ENCODE results near the gene PDCD7.
"Not testable (repeated sequence)": the region's sequence is repeated elsewhere in the genome, so short reads cannot be mapped to it uniquely, and the experiment has no call there.

PDCD7 gene

GRCh38 chr15:65130941-65131340 is 2.7 kb downstream of the PDCD7 start:
- DNase-seq (ENCODE audit: low spot score): no peak

- DNase-seq (ENCODE audit: low spot score): no peak
These were observed 18.1 kb downstream of the PDCD7 start for GRCh38 chr15:65115542-65115941.

GRCh38 chr15:65115086-65115485 is 18.5 kb downstream of the PDCD7 start, which contains the start of gene UBAP1L:
Gene UBAP1L (minus strand): TSS chr15:65115200. CDS start chr15:65106215, 8,985 bp downstream.
- DNase-seq (ENCODE audit: low spot score): no peak

- DNase-seq (ENCODE audit: low spot score): peak; percentile 79
These were observed 22.8 kb downstream of the PDCD7 start for GRCh38 chr15:65110676-65111292.

GRCh38 chr15:65106011-65106590 is 27.5 kb downstream of the PDCD7 start:
- no peak for DNase-seq (ENCODE audit: low spot score)

GRCh38 chr15:65105038-65105437 is 28.6 kb downstream of the PDCD7 start:
- DNase-seq (ENCODE audit: low spot score): no peak

DNA sequence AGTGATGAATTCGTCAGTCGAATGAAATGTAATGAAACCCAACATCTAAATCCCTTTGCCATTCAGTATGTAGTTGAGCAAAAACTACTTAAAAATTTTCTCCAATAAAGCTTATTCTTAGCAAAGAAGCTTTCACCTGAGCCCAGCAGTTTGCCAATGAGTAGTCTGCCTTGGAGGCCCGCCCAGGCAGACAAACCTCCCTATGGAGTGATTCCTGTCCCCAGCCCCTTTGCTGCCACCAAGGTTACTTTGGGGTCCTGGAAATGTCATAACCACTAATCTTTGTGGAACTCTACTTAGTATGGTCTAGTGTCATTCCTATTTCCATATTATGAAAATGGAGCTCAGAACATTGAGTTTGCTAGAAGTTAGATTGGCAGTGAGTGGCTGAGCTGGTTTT is 30.7 kb downstream of the PDCD7 start:
- no peak for DNase-seq (ENCODE audit: low spot score)

DNA sequence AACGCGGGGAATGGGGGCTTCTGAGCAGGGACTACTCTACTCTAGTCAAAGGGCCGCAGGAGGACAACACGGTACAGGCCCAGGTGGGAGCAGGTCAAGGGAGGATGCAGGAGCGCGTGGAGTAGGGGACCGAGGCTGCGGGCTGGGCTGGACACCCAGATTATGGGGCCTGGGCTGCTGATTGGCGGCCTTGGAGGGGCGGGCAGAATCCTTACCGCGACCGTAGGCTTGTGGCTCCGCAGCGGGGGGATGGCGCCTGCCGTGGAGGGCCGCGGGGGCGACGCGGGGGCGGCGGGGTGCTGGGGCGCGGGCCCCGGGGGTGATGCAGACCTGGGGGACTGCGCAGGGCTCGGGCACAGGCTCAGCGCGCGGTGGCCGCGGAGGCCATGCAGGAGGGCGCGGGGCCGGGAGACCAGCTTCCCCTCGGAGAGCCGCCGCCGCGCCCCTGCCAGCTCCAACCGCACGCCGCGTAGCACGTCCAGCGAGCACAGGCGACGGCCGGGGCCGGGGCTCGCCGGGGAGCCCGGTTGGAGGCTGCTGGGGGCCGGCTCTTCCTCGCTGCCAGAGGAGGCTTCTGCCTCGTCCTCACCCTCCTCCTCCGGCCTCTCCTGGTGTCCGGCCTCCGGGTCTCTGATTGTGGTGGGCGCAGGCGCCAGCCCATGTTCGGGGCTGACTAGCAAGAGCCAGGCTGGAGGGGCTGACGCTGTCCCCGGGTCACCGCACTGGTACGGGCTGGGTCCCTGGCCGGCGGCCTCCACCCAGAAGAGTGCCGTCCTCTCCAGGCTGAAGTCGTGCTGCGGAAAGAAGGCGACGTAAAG is 31.5 kb downstream of the PDCD7 start:
- DNase-seq (ENCODE audit: low spot score): no peak

DNA sequence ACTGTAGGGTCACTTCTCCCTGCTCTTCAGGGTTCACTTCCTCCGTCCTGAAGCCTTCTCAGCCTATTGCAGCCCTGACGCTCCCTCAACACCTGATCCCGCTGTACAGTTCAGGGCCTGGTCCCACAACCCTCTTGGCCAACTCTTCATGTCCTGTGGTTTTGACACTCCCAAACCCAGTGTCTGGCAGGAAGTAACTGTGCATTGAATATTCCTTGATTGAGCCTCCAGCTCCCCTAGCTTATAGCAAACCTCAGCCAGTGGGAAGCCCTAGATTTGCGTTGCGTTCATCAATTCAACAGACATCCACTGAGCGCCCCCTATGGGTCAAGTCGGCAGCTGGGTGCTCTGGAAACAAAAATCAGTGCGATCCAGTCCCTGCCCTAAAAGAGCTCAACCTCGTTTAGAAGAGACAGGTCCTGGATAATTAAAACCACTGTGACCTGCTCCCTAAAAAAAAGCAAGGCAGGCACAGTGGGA is 32.2 kb downstream of the PDCD7 start:
- peak; percentile 64 for DNase-seq (ENCODE audit: low spot score)

DNA sequence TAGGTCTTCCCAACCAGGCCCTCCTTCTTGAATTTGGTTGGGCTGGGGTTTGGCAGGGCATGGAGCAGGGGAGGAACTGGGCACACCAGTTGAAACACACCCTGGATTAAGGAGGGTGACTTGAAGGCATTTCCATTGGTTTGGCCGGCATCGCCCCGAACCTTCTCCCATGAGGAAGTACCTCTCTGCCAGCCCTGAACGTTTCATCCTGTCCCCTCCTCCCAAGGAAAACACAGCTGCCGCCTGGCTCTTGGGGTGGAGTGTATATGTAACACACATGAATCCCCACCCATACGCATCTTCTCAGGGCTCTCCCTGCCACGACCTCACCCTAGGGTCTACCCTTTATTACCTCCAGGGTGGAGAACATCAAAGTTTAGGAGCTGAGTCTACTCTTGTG is 33.2 kb downstream of the PDCD7 start:
- DNase-seq (ENCODE audit: low spot score): no peak

DNA sequence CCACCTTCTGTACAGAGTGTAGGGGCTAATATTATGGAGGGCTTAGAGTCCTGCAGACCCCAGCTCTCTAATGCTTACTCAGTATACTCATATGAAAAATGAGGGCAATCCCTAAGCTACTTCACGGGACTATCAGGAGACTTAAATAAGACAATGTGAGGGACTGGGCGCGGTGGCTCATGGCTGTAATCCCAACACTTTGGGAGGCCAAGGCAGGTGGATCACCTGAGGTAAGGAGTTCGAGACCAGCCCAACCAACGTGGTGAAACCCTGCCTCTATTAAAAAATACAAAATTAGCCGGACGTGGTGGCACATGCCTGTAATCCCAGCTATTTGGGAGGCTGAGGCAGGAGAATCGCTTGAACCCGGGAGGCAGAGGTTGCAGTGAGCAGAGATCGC is 33.8 kb downstream of the PDCD7 start:
- DNase-seq (ENCODE audit: low spot score): not testable (repeated sequence)

- DNase-seq (ENCODE audit: low spot score): no peak
These were observed 34.3 kb downstream of the PDCD7 start for GRCh38 chr15:65099336-65099735.

DNA sequence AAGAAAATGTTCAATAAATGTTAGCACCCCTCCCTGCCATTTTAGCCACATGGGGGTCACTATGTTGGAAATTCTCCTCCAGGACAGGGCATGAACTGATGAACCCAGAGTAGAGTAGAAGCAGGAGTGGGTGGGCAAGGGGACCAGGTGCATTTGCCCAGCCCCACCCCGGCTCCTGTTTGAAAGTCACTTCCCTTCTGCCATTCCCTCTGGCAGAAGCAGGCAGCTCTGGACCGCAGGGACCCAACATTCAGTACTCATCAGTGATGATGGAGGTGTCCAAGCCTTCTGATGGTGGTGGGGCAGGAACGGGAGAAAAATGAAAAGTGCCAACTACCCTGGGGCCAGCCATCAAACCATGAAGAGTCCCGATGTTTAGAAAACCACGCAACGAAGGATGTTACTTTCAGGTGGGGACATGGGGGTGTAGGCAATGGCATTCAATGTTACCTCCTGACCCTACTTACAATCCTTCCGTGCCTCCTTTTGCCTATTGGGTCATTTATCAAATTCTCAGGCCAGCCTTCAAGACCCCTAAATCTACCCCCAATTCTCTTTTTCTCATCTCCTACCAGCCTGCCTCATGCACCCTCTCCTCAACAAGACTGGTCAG is 35.9 kb downstream of the PDCD7 start:
- no peak for DNase-seq (ENCODE audit: low spot score)

DNA sequence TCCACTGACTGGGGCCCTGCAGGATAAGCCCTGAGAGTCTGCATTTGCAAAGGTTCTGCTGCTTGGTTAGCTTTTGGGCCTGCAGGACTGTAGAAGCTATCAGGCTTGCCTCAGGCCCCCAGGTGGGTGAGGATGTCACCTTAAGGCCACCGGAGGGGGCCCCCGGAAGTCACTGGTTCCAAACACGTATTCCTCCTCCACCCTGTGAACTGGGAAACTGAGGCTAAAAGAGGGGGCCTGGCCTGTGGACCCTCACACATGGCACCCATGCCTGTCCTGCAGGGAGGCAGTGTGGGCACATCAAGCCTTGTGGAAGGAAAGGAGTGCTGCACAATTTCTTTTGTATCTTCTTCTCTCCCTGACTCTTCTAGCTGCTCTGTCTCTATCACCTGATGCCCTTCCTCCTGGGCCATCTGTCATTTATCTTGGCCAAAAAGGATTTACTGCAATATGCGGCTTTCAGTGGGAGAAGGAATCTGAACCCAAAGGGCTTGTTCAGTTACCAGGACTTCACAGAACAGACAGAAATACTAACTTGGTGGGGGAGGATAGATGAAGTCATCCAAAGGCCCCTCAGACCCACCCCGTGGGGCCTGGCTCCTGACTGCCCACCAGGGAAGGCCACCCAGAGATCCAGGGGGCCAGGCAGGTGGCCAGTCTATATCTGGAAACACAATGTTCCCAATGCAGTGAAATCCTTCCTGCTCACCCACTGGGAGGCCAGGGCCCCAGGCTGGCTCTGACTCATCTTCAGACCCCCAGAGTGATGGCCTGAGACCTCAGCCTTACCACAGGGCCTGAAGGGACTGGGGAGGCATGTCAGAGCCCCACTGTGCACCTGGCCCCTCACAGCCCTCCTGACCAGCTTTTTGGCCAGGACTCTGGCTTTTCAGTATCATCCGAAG is 36.9 kb downstream of the PDCD7 start:
- DNase-seq (ENCODE audit: low spot score): no peak

DNA sequence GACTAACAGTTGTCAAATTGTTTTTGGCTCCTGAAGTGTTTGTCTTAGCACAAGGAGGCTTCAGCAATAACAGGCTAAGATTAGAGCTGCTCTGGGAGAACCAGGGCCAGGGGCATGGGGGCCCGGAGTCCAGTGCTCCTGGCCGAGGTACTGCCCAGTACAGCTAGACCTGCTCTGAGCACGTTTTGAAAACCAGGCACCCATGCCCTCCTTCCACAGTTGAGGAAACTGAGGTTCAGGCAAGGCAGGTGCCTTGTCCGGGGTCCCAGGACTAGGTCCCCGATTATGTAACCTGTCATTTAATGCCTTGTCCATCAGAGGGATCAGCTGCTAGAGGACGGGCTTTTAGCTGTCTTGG is 37.9 kb downstream of the PDCD7 start:
- DNase-seq (ENCODE audit: low spot score): no peak

DNA sequence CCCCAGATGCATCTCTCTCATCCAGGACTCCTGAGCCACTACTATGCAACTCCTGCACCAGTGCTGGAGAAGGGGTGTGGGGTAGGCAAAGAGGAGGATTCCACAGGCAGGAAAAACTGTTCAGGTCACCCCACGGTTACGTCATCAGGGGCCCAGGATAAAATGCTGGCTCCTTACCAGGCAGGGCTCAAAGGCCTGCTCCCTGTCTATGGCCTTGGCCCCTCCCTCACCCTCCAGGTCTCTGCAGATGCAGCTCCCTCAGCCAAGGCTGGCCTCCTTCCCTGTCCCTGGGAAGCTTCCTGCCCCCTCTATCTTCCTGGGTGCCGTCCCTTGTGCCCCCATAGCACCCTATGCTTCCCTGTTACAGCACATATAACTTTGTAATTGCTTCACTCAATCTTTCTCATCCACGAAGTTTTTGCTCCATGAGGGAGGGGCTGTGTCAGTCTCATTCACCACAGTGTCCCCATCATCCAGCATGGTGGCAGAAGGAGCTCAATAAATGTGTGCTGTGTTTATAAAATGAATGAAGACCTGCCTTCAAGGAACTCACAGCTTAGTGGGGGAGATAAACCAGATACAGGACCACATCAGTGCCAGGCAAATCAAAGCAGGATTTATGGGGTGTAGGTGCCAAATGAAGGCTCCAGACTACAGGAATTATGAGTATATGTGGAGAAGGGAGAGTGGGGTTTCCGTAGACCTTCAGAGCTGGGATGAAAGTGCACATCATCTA is 38.4 kb downstream of the PDCD7 start:
- no peak for DNase-seq (ENCODE audit: low spot score)

GRCh38 chr15:65094294-65094995 is 39.2 kb downstream of the PDCD7 start:
- no peak for DNase-seq (ENCODE audit: low spot score)

DNA sequence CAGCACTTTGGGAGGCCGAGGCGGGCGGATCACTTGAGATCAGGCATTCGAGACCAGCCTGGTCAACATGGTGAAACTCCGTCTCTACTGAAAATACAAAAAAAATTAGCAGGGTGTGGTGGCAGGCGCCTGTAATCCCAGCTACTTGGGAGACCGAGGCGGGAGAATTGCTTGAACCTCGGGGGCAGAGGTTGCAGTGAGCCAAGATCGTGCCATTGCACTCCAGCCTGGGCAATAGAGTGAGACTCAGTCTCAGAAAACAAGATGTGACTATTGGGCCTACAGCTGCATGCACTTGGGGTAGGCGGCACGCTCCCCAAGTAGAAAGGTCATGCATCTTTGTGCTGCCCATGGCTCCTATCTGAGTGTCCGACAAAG is 39.8 kb downstream of the PDCD7 start:
- not testable (repeated sequence) for DNase-seq (ENCODE audit: low spot score)

DNA sequence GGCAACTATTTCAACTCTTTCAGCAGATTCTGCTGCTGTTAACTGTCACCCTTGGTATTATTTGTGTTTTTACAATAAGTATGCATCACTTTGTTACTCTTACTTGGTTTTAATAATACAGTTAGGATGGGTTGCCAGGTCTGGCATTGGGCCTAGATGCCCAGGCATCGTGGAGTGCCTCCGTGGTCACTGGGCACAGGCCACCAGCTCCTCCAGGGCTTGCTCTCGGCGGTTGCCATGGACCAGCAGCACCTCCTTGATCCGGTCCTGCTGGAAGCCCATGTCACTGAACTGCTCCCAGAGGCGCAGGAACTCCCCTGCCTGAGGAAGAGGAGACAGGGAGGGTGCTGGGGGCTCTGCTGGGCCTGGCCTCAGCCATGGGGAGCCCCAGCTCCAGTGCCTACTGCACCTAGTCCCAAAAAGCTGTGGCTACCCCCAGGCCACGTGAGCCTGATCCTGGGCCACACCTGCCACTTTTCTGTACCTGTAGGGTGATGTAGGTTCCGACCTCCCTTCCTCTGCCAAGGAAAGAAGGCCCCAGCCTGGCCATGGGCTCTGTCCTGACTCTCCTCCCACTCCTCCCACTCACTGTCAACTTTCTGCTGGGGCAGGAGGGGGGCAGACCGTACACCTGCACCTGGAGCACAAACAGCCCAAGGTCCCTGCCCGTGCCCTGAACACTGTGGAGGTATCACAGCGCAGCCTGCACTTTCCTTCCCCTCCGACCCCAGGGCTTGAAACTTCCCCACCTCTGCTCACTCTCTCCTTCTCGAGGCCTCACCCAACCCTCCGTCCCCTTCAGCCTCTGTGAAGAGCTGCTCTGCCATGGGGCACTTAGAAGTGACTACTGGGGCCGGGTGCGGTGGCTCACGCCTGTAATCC is 40.5 kb downstream of the PDCD7 start:
- no peak for DNase-seq (ENCODE audit: low spot score)

Measured in kidney capillary endothelial cell (primary cell).